Cardiac fibroblast (primary cell): Measurements from ENCODE around the gene PRDM15.

Experiments used
- DNase-seq, 2 donors: peaks; one replicate each; pipeline versions ENCODE4 v3.0.0 to v3.0.0-alpha.2; 2010; ENCODE audit warnings: low read depth in 2 of 2
- H3K4me3 ChIP-seq, 2 donors: replicated peaks in 1 of 2; 1 replicate in 1 of 2; 2 replicates in 1 of 2; pipeline ENCODE4 v1.5.1; 2011; ENCODE audit warnings: low read depth in 2 of 2, low read length in 2 of 2, mild to moderate bottlenecking in 2 of 2, moderate library complexity in 1 of 2
- CTCF ChIP-seq: IDR thresholded peaks from one replicate; pipeline ENCODE4 v1.5.1; 2011; ENCODE audit warnings: low read depth, mild to moderate bottlenecking, low read length, inconsistent platforms

Gene PRDM15

GRCh38 chr21:41879190-41879998 is at the start of gene PRDM15:
PRDM15 (minus strand) TSS chr21:41879344; CDS start chr21:41860363, 18,981 bp downstream.
- peak within 1 kb of the TSS; percentile 83 to 84 for H3K4me3 ChIP-seq
- peak; percentile 83 to 92 for DNase-seq
- no peak for TF ChIP-seq CTCF

GRCh38 chr21:41928621-41929220 is 49.6 kb upstream of the PRDM15 start:
- no peak for DNase-seq
- H3K4me3 ChIP-seq, result no peak overlapping the region
- no peak for TF ChIP-seq CTCF

GRCh38 chr21:41927727-41928409 is 48.7 kb upstream of the PRDM15 start:
- H3K4me3 ChIP-seq, result no peak overlapping the region
- DNase-seq, result no peak
- TF ChIP-seq CTCF, result no peak

- no peak for TF ChIP-seq CTCF
- no peak for DNase-seq
- peak overlapping the region in 1 of 2 donors; percentile 43 for H3K4me3 ChIP-seq
Observed at GRCh38 chr21:41926807-41927171, 47.6 kb upstream of the PRDM15 start.

- no peak for TF ChIP-seq CTCF
- H3K4me3 ChIP-seq, result peak overlapping the region in 1 of 2 donors; percentile 43
- DNase-seq, result peak; percentile 65 to 71
Observed at GRCh38 chr21:41926117-41926806, 47.1 kb upstream of the PRDM15 start.

- DNase-seq, result peak in 1 of 2 donors; percentile 31
- TF ChIP-seq CTCF, result no peak
- H3K4me3 ChIP-seq, result no peak overlapping the region
Observed at GRCh38 chr21:41925767-41926116, 46.6 kb upstream of the PRDM15 start.
